Hepatocyte (in vitro differentiated cells): ENCODE measurements around the gene CDC42BPG. TPM values are rescaled to one million over a fixed set of nuclear protein-coding genes. Genes with fewer than 3 reads are reported as not detected.
A peak's percentile ranks its signal among the peaks of the same experiment; 100 is the strongest.

Source experiments
- DNase-seq: peaks from one replicate; pipeline ENCODE4 v3.0.0-alpha.2; 2016; ENCODE audit warnings: low spot score
- H2AFZ ChIP-seq: fragments of 200-600 bp; sonication (generic); 2 replicates; pipeline ENCODE4 v1.6.0; 2016; ENCODE audit warnings: antibody characterized with exemption, mild to moderate bottlenecking
- H3K27ac ChIP-seq: fragments of 200-600 bp; sonication (generic); 2 replicates; pipeline ENCODE4 v1.5.1; 2016; ENCODE audit warnings: mild to moderate bottlenecking
- H3K27me3 ChIP-seq: fragments of 200-600 bp; sonication (generic); 2 replicates; pipeline ENCODE4 v1.6.1; 2016
- H3K36me3 ChIP-seq: fragments of 200-600 bp; sonication (generic); replicated peaks from 2 replicates; pipeline ENCODE4 v1.5.1; 2016; ENCODE audit warnings: low read depth; ENCODE audit not compliant: insufficient read depth
- H3K4me1 ChIP-seq: fragments of 200-600 bp; sonication (generic); 2 replicates; pipeline ENCODE4 v1.5.1; 2016; ENCODE audit warnings: mild to moderate bottlenecking, moderate library complexity; ENCODE audit not compliant: insufficient read depth
- H3K4me2 ChIP-seq: fragments of 200-600 bp; sonication (generic); 2 replicates; pipeline ENCODE4 v1.6.0; 2016
- H3K4me3 ChIP-seq: fragments of 200-600 bp; sonication (generic); 2 replicates; pipeline ENCODE4 v1.5.1; 2016; ENCODE audit warnings: mild to moderate bottlenecking
- H3K79me2 ChIP-seq: fragments of 200-600 bp; sonication (generic); 2 replicates; pipeline ENCODE4 v1.6.0; 2017; ENCODE audit warnings: mild to moderate bottlenecking
- H3K9me2 ChIP-seq: fragments of 200-600 bp; sonication (generic); replicated peaks from 2 replicates; pipeline ENCODE4 v1.6.0; 2017; ENCODE audit warnings: mild to moderate bottlenecking; ENCODE audit not compliant: insufficient read depth
- H3K9me3 ChIP-seq: fragments of 200-600 bp; sonication (generic); 2 replicates; pipeline ENCODE4 v1.5.1; 2016; ENCODE audit warnings: low read depth, mild to moderate bottlenecking
- H4K20me1 ChIP-seq: fragments of 200-600 bp; sonication (generic); 2 replicates; pipeline ENCODE4 v1.6.0; 2016; ENCODE audit warnings: mild to moderate bottlenecking; ENCODE audit not compliant: insufficient read depth, poor library complexity, severe bottlenecking
- EZH2 ChIP-seq: fragments of 200-600 bp; sonication (generic); IDR thresholded peaks from 2 replicates; pipeline ENCODE4 v1.6.1; 2016; ENCODE audit warnings: antibody characterized with exemption, mild to moderate bottlenecking, borderline replicate concordance
- EZH2phosphoT487 ChIP-seq: fragments of 200-600 bp; sonication (generic); IDR thresholded peaks from one replicate; pipeline ENCODE4 v1.6.1; 2018; ENCODE audit warnings: antibody characterized with exemption, mild to moderate bottlenecking, low read depth, moderate library complexity; ENCODE audit not compliant: unreplicated experiment, severe bottlenecking
- WGBS: methylation state at CpG from one replicate; pipeline ENCODE4 v1.1.6; 2016; ENCODE audit warnings: low lambda C conversion rate; ENCODE audit errors: missing lambda C conversion rate; 5-methylcytosine and 5-hydroxymethylcytosine counted together
- polyA plus RNA-seq: library from polyadenylated mRNA; unstranded; fragments of >200 nt; fragmentation: Nextera tagmentation; extraction: Ambion mirVana; gene quantifications from 2 replicates; pipeline ENCODE4 v1.2.1, GENCODE V29; 2016
- total RNA-seq: library from RNA; depleted of rRNA; stranded (reverse); fragments of >200 nt; gene quantifications from 2 replicates; pipeline ENCODE4 v1.2.3, GENCODE V29; 2014
- TF ChIP-seq, protein P1 (sequence below): fragments of 200-600 bp; sonication (generic); IDR thresholded peaks from 2 replicates; pipeline ENCODE4 v1.5.1; 2016; ENCODE audit warnings: antibody characterized with exemption, mild to moderate bottlenecking; ENCODE audit not compliant: poor library complexity

The CDC42BPG gene
- total RNA-seq (6.5 and 8.4 TPM in 2 replicates), polyA plus RNA-seq (3.1 and 5.5 TPM in 2 replicates)

GRCh38 chr11:64844330-64845128 is at the start of gene CDC42BPG:
Gene CDC42BPG, minus strand, starts transcription at chr11:64844653. Its CDS starts 84 bp downstream, at chr11:64844569.
- TF ChIP-seq, protein P1, sequence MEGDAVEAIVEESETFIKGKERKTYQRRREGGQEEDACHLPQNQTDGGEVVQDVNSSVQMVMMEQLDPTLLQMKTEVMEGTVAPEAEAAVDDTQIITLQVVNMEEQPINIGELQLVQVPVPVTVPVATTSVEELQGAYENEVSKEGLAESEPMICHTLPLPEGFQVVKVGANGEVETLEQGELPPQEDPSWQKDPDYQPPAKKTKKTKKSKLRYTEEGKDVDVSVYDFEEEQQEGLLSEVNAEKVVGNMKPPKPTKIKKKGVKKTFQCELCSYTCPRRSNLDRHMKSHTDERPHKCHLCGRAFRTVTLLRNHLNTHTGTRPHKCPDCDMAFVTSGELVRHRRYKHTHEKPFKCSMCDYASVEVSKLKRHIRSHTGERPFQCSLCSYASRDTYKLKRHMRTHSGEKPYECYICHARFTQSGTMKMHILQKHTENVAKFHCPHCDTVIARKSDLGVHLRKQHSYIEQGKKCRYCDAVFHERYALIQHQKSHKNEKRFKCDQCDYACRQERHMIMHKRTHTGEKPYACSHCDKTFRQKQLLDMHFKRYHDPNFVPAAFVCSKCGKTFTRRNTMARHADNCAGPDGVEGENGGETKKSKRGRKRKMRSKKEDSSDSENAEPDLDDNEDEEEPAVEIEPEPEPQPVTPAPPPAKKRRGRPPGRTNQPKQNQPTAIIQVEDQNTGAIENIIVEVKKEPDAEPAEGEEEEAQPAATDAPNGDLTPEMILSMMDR: peak; percentile 55
- no peak for TF ChIP-seq EZH2phosphoT487
- 3% methylated on average over 10 of the region's 96 CpGs for WGBS
- no peaks in the 10 kb centered on the region for H3K9me2 ChIP-seq
- no peaks in the 10 kb centered on the region for H3K9me3 ChIP-seq
- no peaks in the 10 kb centered on the region for H3K27me3 ChIP-seq
- peaks cover 32% of the 10 kb centered on the region for H3K4me1 ChIP-seq
- H3K79me2 ChIP-seq: peaks cover 15% of the 10 kb centered on the region
- peak within 1 kb of the TSS; percentile 80 for H3K4me3 ChIP-seq
- peak; percentile 95 for DNase-seq
- peak within 1 kb of the TSS; percentile 77 for H2AFZ ChIP-seq
- no peaks in the 10 kb centered on the region for H4K20me1 ChIP-seq
- peak within 1 kb of the TSS; percentile 87 for H3K4me2 ChIP-seq
- H3K36me3 ChIP-seq: no peaks in the 10 kb centered on the region
- H3K27ac ChIP-seq: peak within 1 kb of the TSS; percentile 91

GRCh38 chr11:64893194-64894069 is 49.0 kb upstream of the CDC42BPG start:
- 69% methylated on average over 25 of the region's 25 CpGs for WGBS
- Histone ChIP-seq H3K79me2 (peaks cover 24% of the 10 kb centered on the region), H3K27ac (peak overlapping the region; percentile 98), H3K4me3 (peak overlapping the region; percentile 52), H4K20me1 (no peaks in the 10 kb centered on the region), H3K9me2 (no peaks in the 10 kb centered on the region), H3K9me3 (no peaks in the 10 kb centered on the region), H3K36me3 (no peaks in the 10 kb centered on the region), H3K27me3 (no peaks in the 10 kb centered on the region), H2AFZ (no peak overlapping the region), H3K4me1 (peaks cover 21% of the 10 kb centered on the region), H3K4me2 (peak overlapping the region; percentile 78)
- peak; percentile 90 for DNase-seq
- TF ChIP-seq, protein P1: no peak
- TF ChIP-seq EZH2phosphoT487 (no peak), EZH2 (no peak)

GRCh38 chr11:64892838-64893193 is 48.4 kb upstream of the CDC42BPG start:
- H2AFZ ChIP-seq: no peak overlapping the region
- TF ChIP-seq EZH2phosphoT487 (no peak), EZH2 (no peak)
- TF ChIP-seq, protein P1: no peak
- DNase-seq: no peak
- H3K4me1 ChIP-seq: peaks cover 27% of the 10 kb centered on the region
- peaks cover 24% of the 10 kb centered on the region for H3K79me2 ChIP-seq
- no peaks in the 10 kb centered on the region for H3K9me3 ChIP-seq
- no peaks in the 10 kb centered on the region for H3K27me3 ChIP-seq
- WGBS: 74% methylated on average over 10 of the region's 10 CpGs
- no peaks in the 10 kb centered on the region for H3K36me3 ChIP-seq
- H3K4me2 ChIP-seq: peak overlapping the region; percentile 78
- no peaks in the 10 kb centered on the region for H4K20me1 ChIP-seq
- peak overlapping the region; percentile 98 for H3K27ac ChIP-seq
- no peaks in the 10 kb centered on the region for H3K9me2 ChIP-seq
- peak overlapping the region; percentile 52 for H3K4me3 ChIP-seq
